ENCODE measurements around the gene FAP. TPM values are rescaled to one million over a fixed set of nuclear protein-coding genes. Genes with fewer than 3 reads are reported as not detected.

The FAP gene
- total RNA-seq, 1 donor from 2014 or later: not detected

DNA sequence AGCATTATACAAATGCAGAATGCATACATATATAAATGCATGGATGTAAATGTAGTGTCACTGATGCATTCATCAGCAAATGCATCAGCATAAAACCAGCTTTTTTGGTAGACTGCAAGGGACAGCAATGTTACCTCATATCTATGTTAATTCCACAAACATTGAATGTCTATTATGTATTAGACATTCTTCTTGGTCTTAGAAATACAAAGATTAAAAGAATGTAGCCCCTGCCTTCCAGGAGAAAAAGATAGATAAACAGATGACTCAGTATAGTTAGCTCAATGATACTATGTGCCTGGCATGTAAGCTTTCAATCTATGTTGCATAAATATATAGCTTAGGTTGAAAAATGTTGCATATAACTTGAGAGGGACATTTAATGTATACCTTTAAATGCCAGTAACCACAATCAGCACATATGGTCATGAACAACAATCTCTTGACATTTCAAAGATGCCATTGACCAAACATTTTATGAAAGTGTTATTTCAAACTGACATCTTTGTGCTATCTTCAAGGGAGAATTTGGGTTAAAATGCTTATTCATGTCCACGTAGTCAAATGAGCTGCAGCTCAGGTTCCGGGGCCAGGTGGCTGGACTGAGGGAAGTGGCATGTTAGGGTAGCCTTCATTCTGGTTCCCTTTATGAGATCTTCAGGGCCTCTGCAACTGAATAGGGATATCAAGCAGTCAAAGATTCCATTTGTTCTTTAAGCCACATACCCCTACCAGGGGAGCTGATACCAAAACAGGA lies 46.0 kb downstream of the FAP start:
- Histone ChIP-seq H3K4me2 (no peak overlapping the region), H3K36me3 (no peaks in the 10 kb centered on the region), H4K20me1 (ENCODE audit: low read depth) (no peaks in the 10 kb centered on the region), H3K4me1 (no peaks in the 10 kb centered on the region), H3F3A (ENCODE audit: low read depth) (no peaks in the 10 kb centered on the region), H3K27ac (no peak overlapping the region), H2AFZ (replicated peaks) (no peak overlapping the region), H3K4me3 (no peak overlapping the region), H3K27me3 (peaks cover 5% of the 10 kb centered on the region), H3K79me2 (ENCODE audit: low read depth) (no peaks in the 10 kb centered on the region), H3K9me3 (ENCODE audit: low read depth) (no peaks in the 10 kb centered on the region), H3K9ac (no peak overlapping the region)
- no peak for TF ChIP-seq EZH2phosphoT487 (IDR thresholded peaks at IDR 0.05)
- TF ChIP-seq EZH2 (IDR thresholded peaks at IDR 0.05): no peak
- H3K4me3 Mint-ChIP-seq: no peak overlapping the region
- no peaks in the 10 kb centered on the region for H3K27me3 Mint-ChIP-seq (ENCODE audit: insufficient read depth, low read depth)
- peaks cover 9% of the 10 kb centered on the region for H3K4me1 Mint-ChIP-seq
- no peaks in the 10 kb centered on the region for H3K36me3 Mint-ChIP-seq
- H3K9me3 Mint-ChIP-seq: no peaks in the 10 kb centered on the region
- H3K27ac Mint-ChIP-seq: no peak overlapping the region
- no peak for DNase-seq (ENCODE audit: low spot score)

DNA sequence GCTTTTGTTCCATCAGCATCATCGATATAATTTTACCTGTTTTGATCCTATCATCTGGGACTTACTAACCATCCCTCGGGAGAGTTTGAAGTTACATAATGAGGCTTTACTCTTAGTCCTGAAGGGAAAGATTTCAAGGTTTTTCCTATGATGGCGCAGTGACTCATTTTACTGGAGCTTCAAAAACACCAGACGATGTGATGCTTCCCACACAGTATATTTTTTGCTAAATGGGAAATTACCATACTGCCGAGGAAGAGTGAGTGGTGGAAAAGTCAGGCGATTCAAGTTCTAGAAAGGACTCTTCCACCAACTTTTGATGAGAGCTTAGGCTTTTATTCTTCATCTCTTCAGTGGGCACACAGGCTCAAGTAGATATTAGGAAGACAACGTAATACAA lies 46.6 kb downstream of the FAP start:
- no peak overlapping the region for H3K9ac ChIP-seq
- no peak overlapping the region for H3K4me2 ChIP-seq

DNA sequence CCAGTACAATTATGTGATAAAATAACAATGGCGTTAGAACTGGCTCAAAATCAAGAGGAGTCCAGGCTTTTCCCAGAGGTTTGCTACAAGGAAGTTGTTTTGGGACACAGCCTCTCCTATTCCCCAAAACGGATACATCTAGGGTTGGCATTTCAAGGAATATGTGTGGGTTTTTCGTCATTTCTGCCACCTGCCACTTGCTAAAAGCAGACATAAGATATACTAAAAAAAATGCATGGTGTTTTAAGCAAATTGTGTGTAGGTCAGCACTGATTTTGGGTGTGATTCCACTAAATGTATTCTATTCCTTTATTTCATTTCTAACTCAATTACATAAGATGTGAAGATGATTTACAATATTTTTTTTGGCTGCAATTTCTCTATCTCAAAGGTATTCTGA lies 54.8 kb downstream of the FAP start:
- H3K36me3 Mint-ChIP-seq: no peaks in the 10 kb centered on the region
- no peaks in the 10 kb centered on the region for H4K20me1 ChIP-seq (ENCODE audit: low read depth)
- no peak overlapping the region for H3K9ac ChIP-seq
- H3K27ac Mint-ChIP-seq: no peak overlapping the region
- no peak overlapping the region for H3K4me3 ChIP-seq
- H3K9me3 Mint-ChIP-seq: no peaks in the 10 kb centered on the region
- DNase-seq (ENCODE audit: low spot score): no peak
- no peak overlapping the region for H3K4me3 Mint-ChIP-seq
- no peaks in the 10 kb centered on the region for H3K27me3 Mint-ChIP-seq (ENCODE audit: insufficient read depth, low read depth)
- no peaks in the 10 kb centered on the region for H3K36me3 ChIP-seq
- peaks cover 9% of the 10 kb centered on the region for H3K27me3 ChIP-seq
- H3K4me2 ChIP-seq: no peak overlapping the region
- no peaks in the 10 kb centered on the region for H3K9me3 ChIP-seq (ENCODE audit: low read depth)
- no peak overlapping the region for H2AFZ ChIP-seq (replicated peaks)
- no peaks in the 10 kb centered on the region for H3K4me1 Mint-ChIP-seq
- H3K27ac ChIP-seq: no peak overlapping the region
- H3K4me1 ChIP-seq: no peaks in the 10 kb centered on the region
- no peaks in the 10 kb centered on the region for H3K79me2 ChIP-seq (ENCODE audit: low read depth)
- TF ChIP-seq EZH2 (IDR thresholded peaks at IDR 0.05) (no peak), EZH2phosphoT487 (IDR thresholded peaks at IDR 0.05) (no peak)
- TF ChIP-seq, protein P1, sequence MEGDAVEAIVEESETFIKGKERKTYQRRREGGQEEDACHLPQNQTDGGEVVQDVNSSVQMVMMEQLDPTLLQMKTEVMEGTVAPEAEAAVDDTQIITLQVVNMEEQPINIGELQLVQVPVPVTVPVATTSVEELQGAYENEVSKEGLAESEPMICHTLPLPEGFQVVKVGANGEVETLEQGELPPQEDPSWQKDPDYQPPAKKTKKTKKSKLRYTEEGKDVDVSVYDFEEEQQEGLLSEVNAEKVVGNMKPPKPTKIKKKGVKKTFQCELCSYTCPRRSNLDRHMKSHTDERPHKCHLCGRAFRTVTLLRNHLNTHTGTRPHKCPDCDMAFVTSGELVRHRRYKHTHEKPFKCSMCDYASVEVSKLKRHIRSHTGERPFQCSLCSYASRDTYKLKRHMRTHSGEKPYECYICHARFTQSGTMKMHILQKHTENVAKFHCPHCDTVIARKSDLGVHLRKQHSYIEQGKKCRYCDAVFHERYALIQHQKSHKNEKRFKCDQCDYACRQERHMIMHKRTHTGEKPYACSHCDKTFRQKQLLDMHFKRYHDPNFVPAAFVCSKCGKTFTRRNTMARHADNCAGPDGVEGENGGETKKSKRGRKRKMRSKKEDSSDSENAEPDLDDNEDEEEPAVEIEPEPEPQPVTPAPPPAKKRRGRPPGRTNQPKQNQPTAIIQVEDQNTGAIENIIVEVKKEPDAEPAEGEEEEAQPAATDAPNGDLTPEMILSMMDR (IDR thresholded peaks at IDR 0.05): no peak
- no peaks in the 10 kb centered on the region for H3F3A ChIP-seq (ENCODE audit: low read depth)

More for the DNA sequence above, 46.6 kb downstream of the FAP start:
- Histone ChIP-seq H3K79me2 (ENCODE audit: low read depth) (no peaks in the 10 kb centered on the region), H2AFZ (replicated peaks) (no peak overlapping the region), H3K27me3 (peaks cover 9% of the 10 kb centered on the region), H3K9me3 (ENCODE audit: low read depth) (no peaks in the 10 kb centered on the region), H4K20me1 (ENCODE audit: low read depth) (no peaks in the 10 kb centered on the region), H3K4me3 (no peak overlapping the region), H3K36me3 (no peaks in the 10 kb centered on the region), H3K27ac (no peak overlapping the region), H3F3A (ENCODE audit: low read depth) (no peaks in the 10 kb centered on the region), H3K4me1 (no peaks in the 10 kb centered on the region)
- H3K36me3 Mint-ChIP-seq: no peaks in the 10 kb centered on the region
- no peaks in the 10 kb centered on the region for H3K27me3 Mint-ChIP-seq (ENCODE audit: insufficient read depth, low read depth)
- TF ChIP-seq EZH2 (IDR thresholded peaks at IDR 0.05) (no peak), EZH2phosphoT487 (IDR thresholded peaks at IDR 0.05) (no peak)
- TF ChIP-seq, protein P1 (IDR thresholded peaks at IDR 0.05): no peak
- H3K4me1 Mint-ChIP-seq: peaks cover 9% of the 10 kb centered on the region
- no peak overlapping the region for H3K27ac Mint-ChIP-seq
- no peaks in the 10 kb centered on the region for H3K9me3 Mint-ChIP-seq
- no peak for DNase-seq (ENCODE audit: low spot score)
- H3K4me3 Mint-ChIP-seq: no peak overlapping the region

DNA sequence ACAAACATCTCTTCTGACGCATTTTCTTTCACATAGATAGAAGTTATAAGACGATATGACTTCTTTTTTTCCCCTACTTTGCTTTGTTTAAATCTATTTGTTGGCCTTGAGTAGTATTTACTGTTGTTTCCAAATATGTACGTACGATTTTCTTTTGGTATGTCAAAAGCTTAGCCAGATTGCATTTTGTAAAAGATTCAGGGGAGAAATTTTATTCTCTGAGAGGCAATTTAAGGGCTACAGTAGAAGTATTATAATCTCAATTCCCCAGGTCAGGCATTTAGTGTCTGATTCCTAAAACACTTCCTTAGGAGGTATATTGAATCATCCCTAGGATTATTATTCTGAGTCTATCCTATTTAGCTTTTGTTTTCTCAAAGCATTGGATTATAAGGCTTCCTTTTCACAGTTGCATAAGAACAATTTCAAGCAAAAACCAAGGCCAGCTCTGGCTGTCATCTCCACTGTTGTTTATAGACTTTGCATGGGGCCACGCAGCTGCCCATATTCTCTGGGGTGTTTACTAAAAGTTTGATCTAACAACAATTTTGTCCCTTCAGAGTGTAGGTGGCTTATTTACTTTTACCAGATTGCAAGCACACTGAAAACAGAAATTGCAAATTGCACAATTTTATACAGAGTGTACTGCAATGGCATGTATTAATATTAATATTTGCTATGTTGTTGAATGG lies 57.6 kb downstream of the FAP start:
- H3K27ac Mint-ChIP-seq: no peak overlapping the region
- no peaks in the 10 kb centered on the region for H3K4me1 ChIP-seq
- no peak for DNase-seq (ENCODE audit: low spot score)

More for the DNA sequence above, 57.6 kb downstream of the FAP start:
- no peaks in the 10 kb centered on the region for H3K9me3 Mint-ChIP-seq
- Histone ChIP-seq H4K20me1 (ENCODE audit: low read depth) (no peaks in the 10 kb centered on the region), H3K4me3 (no peak overlapping the region), H3K9ac (no peak overlapping the region), H3K27ac (no peak overlapping the region), H3K27me3 (no peaks in the 10 kb centered on the region), H2AFZ (replicated peaks) (no peak overlapping the region), H3F3A (ENCODE audit: low read depth) (no peaks in the 10 kb centered on the region), H3K79me2 (ENCODE audit: low read depth) (no peaks in the 10 kb centered on the region), H3K4me2 (no peak overlapping the region), H3K9me3 (ENCODE audit: low read depth) (no peaks in the 10 kb centered on the region), H3K36me3 (no peaks in the 10 kb centered on the region)
- no peaks in the 10 kb centered on the region for H3K27me3 Mint-ChIP-seq (ENCODE audit: insufficient read depth, low read depth)
- H3K4me3 Mint-ChIP-seq: no peak overlapping the region
- H3K36me3 Mint-ChIP-seq: no peaks in the 10 kb centered on the region
- no peaks in the 10 kb centered on the region for H3K4me1 Mint-ChIP-seq
- no peak for TF ChIP-seq EZH2phosphoT487 (IDR thresholded peaks at IDR 0.05)
- TF ChIP-seq, protein P1 (IDR thresholded peaks at IDR 0.05): no peak
- no peak for TF ChIP-seq EZH2 (IDR thresholded peaks at IDR 0.05)

Data from neural progenitor cell (in vitro differentiated cells).